ENCODE measurements around the gene ARAF. TPM values are rescaled to one million over a fixed set of nuclear protein-coding genes. Genes with fewer than 3 reads are reported as not detected.
"Not testable (repeated sequence)": the region's sequence is repeated elsewhere in the genome, so short reads cannot be mapped to it uniquely, and the experiment has no call there.

The ARAF gene
- total and polyA plus RNA-seq, 5 donors, result 33.2 to 73.2 (median 67.5) TPM

DNA sequence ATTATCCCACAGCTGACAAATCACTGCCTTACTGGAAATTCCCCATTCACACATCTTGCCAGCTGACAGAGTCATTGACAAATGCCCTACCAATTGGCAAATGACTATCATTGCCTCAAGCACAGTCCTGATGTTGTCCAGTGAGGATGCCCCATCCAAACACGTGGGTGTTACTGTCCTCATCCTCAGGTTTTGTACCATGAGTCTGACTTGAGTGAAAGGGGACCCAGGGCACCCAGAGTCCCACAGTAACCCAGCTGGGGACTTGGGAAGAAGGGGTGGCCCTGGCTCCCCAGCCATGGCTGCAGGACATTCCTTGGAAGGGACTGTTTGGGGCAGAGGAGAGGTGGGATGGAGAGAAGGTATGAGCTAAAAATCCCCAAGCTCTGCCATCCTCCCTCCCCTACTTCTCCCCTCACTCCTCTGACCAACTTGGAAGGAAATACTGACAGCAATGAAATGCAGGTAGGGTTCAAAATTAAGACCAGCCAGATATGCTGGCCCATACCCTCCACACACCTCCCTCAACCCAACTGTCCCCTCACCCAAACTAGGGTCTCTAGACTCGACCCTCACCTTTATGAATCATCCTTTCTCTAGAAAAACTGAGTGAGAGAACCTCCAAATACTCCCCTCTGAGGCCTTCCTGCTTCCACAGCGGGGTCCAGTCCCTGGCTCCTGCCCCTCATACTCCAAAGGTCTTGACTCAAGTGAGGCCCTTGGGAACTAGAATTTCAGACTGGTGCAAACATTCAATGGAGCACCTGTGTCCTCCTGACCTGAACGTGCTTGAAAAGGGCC, 26.3 kb downstream of the ARAF start:
- H3K27me3 ChIP-seq (ENCODE audit: control insufficient read depth, insufficient read depth), result no peaks in the 10 kb centered on the region
- 67% methylated on average over 4 of the region's 4 CpGs for WGBS
- ATAC-seq (no peak), DNase-seq (no peak)
- no peak overlapping the region for H3K4me3 ChIP-seq (ENCODE audit: low read length)
- no peaks in the 10 kb centered on the region for H3K4me1 ChIP-seq (ENCODE audit: control insufficient read depth, insufficient read depth, low read length)
- intact Hi-C loops (cut with DNase I), result no loop called here
- H3K9me3 ChIP-seq (ENCODE audit: control insufficient read depth, low read length), result no peaks in the 10 kb centered on the region
- no peak overlapping the region for H3K27ac ChIP-seq (ENCODE audit: low read length)

- H3K4me1 ChIP-seq (ENCODE audit: control insufficient read depth, insufficient read depth, low read length), result no peaks in the 10 kb centered on the region
- intact Hi-C loops (cut with DNase I), result no loop called here
- DNase-seq (peak in 1 of 3 donors; percentile 24), ATAC-seq (no peak)
- H3K27me3 ChIP-seq (ENCODE audit: control insufficient read depth, insufficient read depth), result no peaks in the 10 kb centered on the region
- H3K27ac ChIP-seq (ENCODE audit: low read length), result no peak overlapping the region
- WGBS, result 85% methylated on average over 16 of the region's 16 CpGs
- H3K9me3 ChIP-seq (ENCODE audit: control insufficient read depth, low read length), result no peaks in the 10 kb centered on the region
- H3K4me3 ChIP-seq (ENCODE audit: low read length), result no peak overlapping the region
These were observed 27.1 kb downstream of the ARAF start for GRCh38 chrX:47587906-47588735.

DNA sequence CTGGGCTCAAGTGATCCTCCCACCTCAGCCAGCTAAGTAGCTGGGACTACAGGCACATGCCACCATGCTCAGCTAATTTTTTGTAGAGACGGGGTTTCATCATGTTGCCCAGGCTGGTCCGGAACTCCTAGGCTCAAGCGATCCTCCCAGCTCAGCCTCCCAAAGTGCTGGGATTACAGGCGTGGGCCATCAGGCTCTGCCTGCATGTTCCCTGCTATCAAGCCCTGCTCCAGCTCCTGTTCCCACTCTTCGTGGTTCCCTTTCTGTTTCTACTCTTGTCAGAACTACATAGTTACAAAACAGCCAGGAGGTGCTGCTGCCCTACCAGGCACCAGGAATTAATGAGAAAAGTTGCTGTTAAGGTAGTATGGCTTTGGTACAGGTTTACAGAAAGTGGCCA, 30.0 kb downstream of the ARAF start:
- H3K9me3 ChIP-seq (ENCODE audit: control insufficient read depth, low read length), result no peaks in the 10 kb centered on the region
- intact Hi-C loops (cut with DNase I), result no loop called here
- no peaks in the 10 kb centered on the region for H3K4me1 ChIP-seq (ENCODE audit: control insufficient read depth, insufficient read depth, low read length)
- no peak overlapping the region for H3K4me3 ChIP-seq (ENCODE audit: low read length)
- 82% methylated on average over 5 of the region's 5 CpGs for WGBS
- no peak for DNase-seq
- H3K27ac ChIP-seq (ENCODE audit: low read length), result no peak overlapping the region
- no peak for ATAC-seq
- H3K27me3 ChIP-seq (ENCODE audit: control insufficient read depth, insufficient read depth), result no peaks in the 10 kb centered on the region

GRCh38 chrX:47593522-47593921, 32.5 kb downstream of the ARAF start:
- H3K4me3 ChIP-seq (ENCODE audit: low read length), result no peak overlapping the region
- no peak overlapping the region for H3K27ac ChIP-seq (ENCODE audit: low read length)
- H3K9me3 ChIP-seq (ENCODE audit: control insufficient read depth, low read length), result no peaks in the 10 kb centered on the region
- intact Hi-C loops (cut with DNase I), result no loop called here
- H3K27me3 ChIP-seq (ENCODE audit: control insufficient read depth, insufficient read depth), result no peaks in the 10 kb centered on the region
- ATAC-seq, result no peak
- DNase-seq, result no peak
- WGBS, result 78% methylated on average over 4 of the region's 4 CpGs
- no peaks in the 10 kb centered on the region for H3K4me1 ChIP-seq (ENCODE audit: control insufficient read depth, insufficient read depth, low read length)

DNA sequence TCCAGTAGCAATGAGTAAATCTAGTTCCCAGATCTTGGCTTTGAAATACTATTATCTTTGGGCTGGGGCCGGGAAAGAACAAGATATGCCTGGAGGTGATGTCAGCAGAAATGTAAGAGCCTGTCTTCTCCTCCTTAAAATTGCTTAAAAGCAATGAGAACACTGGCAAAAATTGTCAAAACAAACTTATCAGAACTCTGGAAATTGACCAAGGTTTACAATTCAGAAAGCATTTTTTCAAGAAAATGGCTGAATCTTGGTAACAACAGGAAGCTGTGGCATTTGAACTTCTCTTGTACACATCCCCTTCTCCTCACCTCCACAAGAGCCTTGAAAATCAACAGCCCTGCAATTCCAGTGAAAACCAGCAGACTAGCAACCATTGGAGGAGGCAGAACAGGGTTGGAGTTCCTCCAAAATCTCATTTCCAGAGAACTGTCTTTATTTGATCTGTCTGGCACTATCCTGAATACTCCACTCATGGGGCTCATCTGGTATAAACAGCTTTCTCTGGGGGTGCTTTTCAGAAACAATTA, 34.8 kb downstream of the ARAF start:
- DNase-seq, result no peak
- H3K27ac ChIP-seq (ENCODE audit: low read length), result no peak overlapping the region
- no peak overlapping the region for H3K4me3 ChIP-seq (ENCODE audit: low read length)
- intact Hi-C loops (cut with DNase I), result no loop called here
- peak; percentile 91 to 95 for ATAC-seq
- WGBS, result 3% methylated on average over 1 of the region's 1 CpG
- H3K4me1 ChIP-seq (ENCODE audit: control insufficient read depth, insufficient read depth, low read length), result no peaks in the 10 kb centered on the region
- no peaks in the 10 kb centered on the region for H3K27me3 ChIP-seq (ENCODE audit: control insufficient read depth, insufficient read depth)
- H3K9me3 ChIP-seq (ENCODE audit: control insufficient read depth, low read length), result no peaks in the 10 kb centered on the region

DNA sequence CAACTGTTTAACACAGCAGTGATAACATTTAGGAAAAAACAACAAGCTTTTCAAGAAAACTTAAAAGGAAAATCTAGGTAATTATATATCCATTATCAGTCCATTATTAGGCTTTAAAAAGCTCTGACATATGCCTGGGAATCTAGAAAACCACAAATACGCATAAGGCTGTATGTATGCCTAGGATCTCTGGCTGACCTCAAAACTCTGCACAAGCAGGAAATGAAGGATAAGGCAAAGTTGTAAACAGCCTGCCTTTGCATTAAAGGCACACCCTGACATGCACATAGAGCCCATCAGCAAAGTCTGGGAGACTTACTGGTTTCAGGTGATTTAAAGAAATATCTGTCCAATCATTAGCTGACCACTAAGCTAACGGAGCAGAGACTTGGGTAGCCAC, 35.3 kb downstream of the ARAF start:
- Histone ChIP-seq H3K9me3 (ENCODE audit: control insufficient read depth, low read length) (no peaks in the 10 kb centered on the region), H3K27ac (ENCODE audit: low read length) (peak overlapping the region; percentile 75), H3K4me3 (ENCODE audit: low read length) (no peak overlapping the region), H3K4me1 (ENCODE audit: control insufficient read depth, insufficient read depth, low read length) (no peaks in the 10 kb centered on the region), H3K27me3 (ENCODE audit: control insufficient read depth, insufficient read depth) (no peaks in the 10 kb centered on the region)
- DNase-seq (no peak), ATAC-seq (no peak)
- WGBS, result 64% methylated on average over 2 of the region's 2 CpGs
- intact Hi-C loops (cut with DNase I), result no loop called here

DNA sequence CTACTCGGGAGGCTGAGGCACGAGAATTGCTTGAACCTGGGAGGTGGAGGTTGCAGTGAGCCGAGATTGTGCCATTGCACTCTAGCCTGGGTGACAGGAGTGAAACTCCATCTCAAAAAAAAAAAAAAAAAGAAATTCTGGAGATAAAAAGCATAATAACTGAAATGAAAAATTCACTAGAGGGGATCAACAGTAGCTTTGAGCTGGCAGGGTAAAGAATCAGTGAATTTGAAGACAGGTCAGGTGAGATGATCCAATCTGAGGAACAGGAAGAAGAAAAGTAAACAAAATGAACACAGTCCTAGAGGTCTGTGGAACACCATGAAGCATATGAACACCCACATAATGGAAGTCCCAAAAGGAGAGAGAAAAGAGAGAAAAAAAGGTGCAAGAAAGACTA, 36.2 kb downstream of the ARAF start:
- 98% methylated on average over 3 of the region's 3 CpGs for WGBS
- Histone ChIP-seq H3K4me1 (ENCODE audit: control insufficient read depth, insufficient read depth, low read length) (no peaks in the 10 kb centered on the region), H3K9me3 (ENCODE audit: control insufficient read depth, low read length) (no peaks in the 10 kb centered on the region), H3K27ac (ENCODE audit: low read length) (no peak overlapping the region), H3K4me3 (ENCODE audit: low read length) (no peak overlapping the region), H3K27me3 (ENCODE audit: control insufficient read depth, insufficient read depth) (no peaks in the 10 kb centered on the region)
- ATAC-seq (no peak), DNase-seq (no peak)
- intact Hi-C loops (cut with DNase I), result no loop called here

GRCh38 chrX:47603125-47603524, 42.1 kb downstream of the ARAF start:
- ATAC-seq; H3K4me1 ChIP-seq (ENCODE audit: control insufficient read depth, insufficient read depth, low read length); H3K27ac ChIP-seq (ENCODE audit: low read length); intact Hi-C loops (cut with DNase I); H3K4me3 ChIP-seq (ENCODE audit: low read length); DNase-seq; H3K9me3 ChIP-seq (ENCODE audit: control insufficient read depth, low read length); H3K27me3 ChIP-seq (ENCODE audit: control insufficient read depth, insufficient read depth): not testable (repeated sequence)
- WGBS, result 94% methylated on average over 4 of the region's 4 CpGs

DNA sequence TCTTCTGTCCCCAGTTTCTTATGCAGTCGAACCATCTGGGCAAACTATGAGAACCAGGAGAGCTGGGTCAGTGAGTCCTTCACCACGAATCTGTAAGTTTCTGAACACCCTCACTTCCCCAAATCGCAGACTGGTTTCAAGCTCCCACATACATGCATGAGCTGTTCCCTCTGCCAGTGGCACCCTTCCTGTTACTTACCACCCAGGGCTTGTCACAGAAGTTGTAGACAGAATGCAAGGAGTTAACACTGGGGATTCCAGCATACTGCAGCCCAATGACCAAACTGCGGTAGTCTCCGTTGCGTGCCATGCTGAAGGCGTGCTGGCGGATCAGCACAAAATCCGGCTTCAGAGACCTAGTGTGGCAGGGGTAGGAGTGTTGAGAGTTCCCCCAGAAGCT, 44.0 kb downstream of the ARAF start:
- no peaks in the 10 kb centered on the region for H3K9me3 ChIP-seq (ENCODE audit: control insufficient read depth, low read length)
- no peak for ATAC-seq
- 72% methylated on average over 9 of the region's 9 CpGs for WGBS
- no peak overlapping the region for H3K4me3 ChIP-seq (ENCODE audit: low read length)
- no peaks in the 10 kb centered on the region for H3K4me1 ChIP-seq (ENCODE audit: control insufficient read depth, insufficient read depth, low read length)
- H3K27me3 ChIP-seq (ENCODE audit: control insufficient read depth, insufficient read depth), result no peaks in the 10 kb centered on the region
- DNase-seq, result no peak
- intact Hi-C loops (cut with DNase I), result no loop called here
- H3K27ac ChIP-seq (ENCODE audit: low read length), result no peak overlapping the region

DNA sequence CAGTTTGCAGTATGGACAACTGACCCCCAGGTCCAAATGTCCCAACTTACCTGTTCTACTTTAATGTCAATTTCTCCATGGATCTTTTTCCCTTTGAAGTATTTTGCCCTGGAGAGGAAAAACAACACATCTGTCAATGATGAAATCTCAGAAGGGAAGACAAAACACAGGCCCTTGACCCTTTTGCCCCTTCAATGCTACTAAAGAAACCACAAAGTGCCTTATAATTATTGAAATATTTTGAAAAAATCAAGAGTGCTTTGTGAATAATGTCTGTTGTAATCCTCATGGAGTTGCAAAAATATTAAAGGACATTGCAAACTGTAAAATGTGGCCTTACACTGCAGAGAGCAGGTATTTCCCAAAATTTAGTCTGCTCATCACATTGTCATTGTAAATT, 46.1 kb downstream of the ARAF start:
- Histone ChIP-seq H3K27me3 (ENCODE audit: control insufficient read depth, insufficient read depth) (no peaks in the 10 kb centered on the region), H3K9me3 (ENCODE audit: control insufficient read depth, low read length) (no peaks in the 10 kb centered on the region), H3K4me3 (ENCODE audit: low read length) (no peak overlapping the region), H3K4me1 (ENCODE audit: control insufficient read depth, insufficient read depth, low read length) (no peaks in the 10 kb centered on the region), H3K27ac (ENCODE audit: low read length) (no peak overlapping the region)
- intact Hi-C loops (cut with DNase I), result no loop called here
- no peak for ATAC-seq
- no peak for DNase-seq

- Histone ChIP-seq H3K9me3 (ENCODE audit: control insufficient read depth, low read length) (no peaks in the 10 kb centered on the region), H3K27ac (ENCODE audit: low read length) (no peak overlapping the region), H3K27me3 (ENCODE audit: control insufficient read depth, insufficient read depth) (no peaks in the 10 kb centered on the region), H3K4me3 (ENCODE audit: low read length) (no peak overlapping the region), H3K4me1 (ENCODE audit: control insufficient read depth, insufficient read depth, low read length) (no peaks in the 10 kb centered on the region)
- ATAC-seq (no peak), DNase-seq (no peak)
- WGBS, result 47% methylated on average over 9 of the region's 9 CpGs
- intact Hi-C loops (cut with DNase I), result no loop called here
These were observed 47.3 kb downstream of the ARAF start for GRCh38 chrX:47608130-47608810.

All from right cardiac atrium (tissue), 5 donors.